Measurements from ENCODE around the gene ARHGEF12.

GRCh38 chr11:120384476-120384875 lies 48.3 kb downstream of the ARHGEF12 start:
- TF ChIP-seq, protein P1, sequence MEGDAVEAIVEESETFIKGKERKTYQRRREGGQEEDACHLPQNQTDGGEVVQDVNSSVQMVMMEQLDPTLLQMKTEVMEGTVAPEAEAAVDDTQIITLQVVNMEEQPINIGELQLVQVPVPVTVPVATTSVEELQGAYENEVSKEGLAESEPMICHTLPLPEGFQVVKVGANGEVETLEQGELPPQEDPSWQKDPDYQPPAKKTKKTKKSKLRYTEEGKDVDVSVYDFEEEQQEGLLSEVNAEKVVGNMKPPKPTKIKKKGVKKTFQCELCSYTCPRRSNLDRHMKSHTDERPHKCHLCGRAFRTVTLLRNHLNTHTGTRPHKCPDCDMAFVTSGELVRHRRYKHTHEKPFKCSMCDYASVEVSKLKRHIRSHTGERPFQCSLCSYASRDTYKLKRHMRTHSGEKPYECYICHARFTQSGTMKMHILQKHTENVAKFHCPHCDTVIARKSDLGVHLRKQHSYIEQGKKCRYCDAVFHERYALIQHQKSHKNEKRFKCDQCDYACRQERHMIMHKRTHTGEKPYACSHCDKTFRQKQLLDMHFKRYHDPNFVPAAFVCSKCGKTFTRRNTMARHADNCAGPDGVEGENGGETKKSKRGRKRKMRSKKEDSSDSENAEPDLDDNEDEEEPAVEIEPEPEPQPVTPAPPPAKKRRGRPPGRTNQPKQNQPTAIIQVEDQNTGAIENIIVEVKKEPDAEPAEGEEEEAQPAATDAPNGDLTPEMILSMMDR (conservative IDR thresholded peaks at IDR 0.05; ENCODE audit: low read depth, low read length) = no peak
- no peak for TF ChIP-seq EZH2 (IDR thresholded peaks at IDR 0.05; ENCODE audit: low read length, unreplicated experiment)
